Keratinocyte (primary cell): ENCODE data around the gene PEAK3.

Experiments used
- EZH2 ChIP-seq: IDR thresholded peaks from one replicate; pipeline ENCODE4 v1.6.1; 2012; ENCODE audit warnings: inconsistent platforms, mild to moderate bottlenecking, low read length, moderate library complexity
- TF ChIP-seq, protein P1 (sequence below), 3 experiments: IDR thresholded peaks in 1 of 3; conservative IDR thresholded peaks in 1 of 3; optimal IDR thresholded peaks in 1 of 3; 2 replicates in 2 of 3; 3 replicates in 1 of 3; pipeline versions ENCODE3 to v1.5.1; 2011; ENCODE audit warnings: low read length in 3 of 3, mild to moderate bottlenecking in 3 of 3, moderate library complexity in 2 of 3, control low read depth in 1 of 3, inconsistent platforms in 1 of 3; ENCODE audit not compliant: insufficient read depth in 2 of 3; ENCODE audit errors: extremely low read depth in 1 of 3

DNA sequence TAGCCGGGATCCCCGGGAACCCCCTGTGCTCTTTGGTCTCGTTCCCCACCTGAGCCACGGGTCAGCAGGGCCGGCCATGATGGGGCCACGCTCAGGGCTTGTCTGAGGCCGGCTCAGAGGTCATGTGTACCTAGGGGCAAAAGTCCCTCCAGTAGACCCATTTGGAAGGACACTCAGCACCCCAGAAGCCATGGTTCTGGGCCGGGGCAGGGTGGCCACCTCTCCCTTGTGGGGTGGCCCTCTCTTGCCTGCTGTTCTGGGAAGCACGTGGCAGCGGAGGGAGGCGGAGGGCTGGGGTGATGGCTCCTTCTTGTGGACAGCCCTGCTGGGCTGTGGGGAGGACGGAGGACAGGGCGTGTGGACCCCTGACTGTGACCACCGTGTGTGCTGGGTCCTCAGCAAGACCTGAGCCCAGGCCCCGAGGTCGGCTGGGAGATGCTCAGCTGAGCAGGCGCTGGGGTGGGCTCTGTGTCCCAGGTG lies 6.4 kb upstream of the PEAK3 start:
- TF ChIP-seq, protein P1, sequence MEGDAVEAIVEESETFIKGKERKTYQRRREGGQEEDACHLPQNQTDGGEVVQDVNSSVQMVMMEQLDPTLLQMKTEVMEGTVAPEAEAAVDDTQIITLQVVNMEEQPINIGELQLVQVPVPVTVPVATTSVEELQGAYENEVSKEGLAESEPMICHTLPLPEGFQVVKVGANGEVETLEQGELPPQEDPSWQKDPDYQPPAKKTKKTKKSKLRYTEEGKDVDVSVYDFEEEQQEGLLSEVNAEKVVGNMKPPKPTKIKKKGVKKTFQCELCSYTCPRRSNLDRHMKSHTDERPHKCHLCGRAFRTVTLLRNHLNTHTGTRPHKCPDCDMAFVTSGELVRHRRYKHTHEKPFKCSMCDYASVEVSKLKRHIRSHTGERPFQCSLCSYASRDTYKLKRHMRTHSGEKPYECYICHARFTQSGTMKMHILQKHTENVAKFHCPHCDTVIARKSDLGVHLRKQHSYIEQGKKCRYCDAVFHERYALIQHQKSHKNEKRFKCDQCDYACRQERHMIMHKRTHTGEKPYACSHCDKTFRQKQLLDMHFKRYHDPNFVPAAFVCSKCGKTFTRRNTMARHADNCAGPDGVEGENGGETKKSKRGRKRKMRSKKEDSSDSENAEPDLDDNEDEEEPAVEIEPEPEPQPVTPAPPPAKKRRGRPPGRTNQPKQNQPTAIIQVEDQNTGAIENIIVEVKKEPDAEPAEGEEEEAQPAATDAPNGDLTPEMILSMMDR (optimal IDR thresholded peaks at IDR 0.05 in 1 of 3, IDR thresholded peaks at IDR 0.05 in 1 of 3, conservative IDR thresholded peaks at IDR 0.05 in 1 of 3; ENCODE audit: extremely low read depth in 1 of 3, insufficient read depth in 2 of 3, low read length in 3 of 3) = no peak
- TF ChIP-seq EZH2 = no peak
